ENCODE data around the gene NPLOC4.

- TF ChIP-seq POLR2AphosphoS5 (IDR thresholded peaks at IDR 0.05) (no peak), CTCF (IDR thresholded peaks at IDR 0.05) (no peak)
Observed at GRCh38 chr17:81520021-81520901, 116.7 kb downstream of the NPLOC4 start.

Measured in stomach (tissue), 4 donors.